IPS-18c (cell line): ENCODE results near the gene RNF225.
"Not testable (repeated sequence)": the region's sequence is repeated elsewhere in the genome, so short reads cannot be mapped to it uniquely, and the experiment has no call there.

Experiments
- H3K4me3 ChIP-seq: 2 replicates; pipeline ENCODE4 v1.7.0; 2013; ENCODE audit warnings: low read depth, mild to moderate bottlenecking, low read length, moderate library complexity; ENCODE audit not compliant: insufficient read depth
- H3K9me3 ChIP-seq: one replicate; pipeline ENCODE4 v1.6.1; 2013; ENCODE audit warnings: mild to moderate bottlenecking, low read length, moderate library complexity; ENCODE audit not compliant: control insufficient read depth, insufficient read depth

RNF225 gene

GRCh38 chr19:58399903-58400302 lies 4.4 kb downstream of the RNF225 start:
- no peak overlapping the region for H3K4me3 ChIP-seq
- H3K9me3 ChIP-seq = no peaks in the 10 kb centered on the region

- H3K4me3 ChIP-seq = peak overlapping the region; percentile 42
These were observed 5.0 kb downstream of the RNF225 start for GRCh38 chr19:58400316-58400915.

GRCh38 chr19:58400916-58401839 lies 5.7 kb downstream of the RNF225 start:
- H3K4me3 ChIP-seq = peak overlapping the region; percentile 73

More at GRCh38 chr19:58400316-58400915, 5.0 kb downstream of the RNF225 start:
- H3K9me3 ChIP-seq = no peaks in the 10 kb centered on the region

GRCh38 chr19:58401840-58402421 lies 6.5 kb downstream of the RNF225 start:
- Histone ChIP-seq H3K4me3 (peak overlapping the region; percentile 73), H3K9me3 (no peaks in the 10 kb centered on the region)

More at GRCh38 chr19:58400916-58401839, 5.7 kb downstream of the RNF225 start:
- no peaks in the 10 kb centered on the region for H3K9me3 ChIP-seq

- H3K9me3 ChIP-seq, H3K4me3 ChIP-seq: not testable (repeated sequence)
These were observed 8.5 kb downstream of the RNF225 start for GRCh38 chr19:58403920-58404478.

- Histone ChIP-seq H3K4me3 (peak overlapping the region; percentile 88; the same call in 1 of the 2 replicates), H3K9me3 (no peaks in the 10 kb centered on the region)
These were observed 11.6 kb downstream of the RNF225 start for GRCh38 chr19:58406818-58407657.

- Histone ChIP-seq H3K4me3 (peak overlapping the region; percentile 88), H3K9me3 (no peaks in the 10 kb centered on the region)
These were observed 12.2 kb downstream of the RNF225 start for GRCh38 chr19:58407658-58408151.

GRCh38 chr19:58408152-58409009 lies 12.9 kb downstream of the RNF225 start, which contains the start of gene ZNF584:
Gene ZNF584, plus strand, starts transcription at chr19:58408649. Its CDS starts 499 bp downstream, at chr19:58409148.
- no peaks in the 10 kb centered on the region for H3K9me3 ChIP-seq
- H3K4me3 ChIP-seq = peak within 1 kb of the TSS; percentile 88

- no peaks in the 10 kb centered on the region for H3K9me3 ChIP-seq
- H3K4me3 ChIP-seq = peak overlapping the region; percentile 88
These were observed 13.7 kb downstream of the RNF225 start for GRCh38 chr19:58409010-58409790.

GRCh38 chr19:58416604-58417003 lies 21.1 kb downstream of the RNF225 start:
- Histone ChIP-seq H3K4me3 (no peak overlapping the region), H3K9me3 (no peaks in the 10 kb centered on the region)

- Histone ChIP-seq H3K9me3 (no peaks in the 10 kb centered on the region), H3K4me3 (no peak overlapping the region)
These were observed 21.6 kb downstream of the RNF225 start for GRCh38 chr19:58417071-58417470.

GRCh38 chr19:58428617-58429016 lies 33.2 kb downstream of the RNF225 start:
- peaks cover 22% of the 10 kb centered on the region for H3K9me3 ChIP-seq

GRCh38 chr19:58429745-58430144 lies 34.3 kb downstream of the RNF225 start:
- H3K4me3 ChIP-seq = no peak overlapping the region
- peaks cover 33% of the 10 kb centered on the region for H3K9me3 ChIP-seq

More at GRCh38 chr19:58428617-58429016, 33.2 kb downstream of the RNF225 start:
- no peak overlapping the region for H3K4me3 ChIP-seq

- no peak overlapping the region for H3K4me3 ChIP-seq
- H3K9me3 ChIP-seq = peaks cover 43% of the 10 kb centered on the region
These were observed 38.8 kb downstream of the RNF225 start for GRCh38 chr19:58434217-58434616.
